ENCODE results near the gene ARNT2. TPM values are rescaled to one million over a fixed set of nuclear protein-coding genes. Genes with fewer than 3 reads are reported as not detected.
A peak's percentile ranks its signal among the peaks of the same experiment; 100 is the strongest.

The ARNT2 gene
- total and polyA plus RNA-seq, 2 of the 13 experiments (the other 11 are each of a cell fraction or from before 2014, with no cell fraction given), result 0.69 to 1.7 TPM

DNA sequence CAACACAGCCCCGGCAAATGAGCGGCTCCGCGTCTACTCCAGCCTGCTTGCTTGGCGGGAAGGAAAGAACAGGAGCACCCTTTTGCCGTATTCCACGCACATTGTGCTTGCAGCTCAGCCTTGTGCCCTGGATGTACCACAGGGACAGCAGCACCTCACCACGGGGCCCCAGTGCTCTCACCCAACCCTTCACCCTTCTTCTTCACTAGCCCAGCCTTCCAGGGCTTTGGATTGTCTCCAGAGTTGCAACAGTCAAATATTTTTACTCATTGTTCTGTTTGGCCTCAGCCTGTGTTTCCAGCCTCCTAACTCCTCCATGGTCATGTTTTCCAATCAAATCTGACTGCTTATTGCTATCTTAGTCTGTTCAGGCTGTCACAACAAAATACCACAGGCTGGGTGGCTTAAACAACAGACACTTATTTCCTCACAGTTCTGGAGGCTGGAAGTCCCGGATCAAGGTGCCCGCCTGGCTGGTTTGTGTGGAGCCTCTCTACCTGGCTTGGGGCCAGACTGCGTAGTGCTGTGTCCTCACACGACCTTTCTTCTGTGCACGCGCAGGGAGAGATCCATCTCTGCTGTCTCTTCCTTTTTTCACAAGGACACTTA, 211.7 kb downstream of the ARNT2 start (continued):
- TF ChIP-seq, protein P1, sequence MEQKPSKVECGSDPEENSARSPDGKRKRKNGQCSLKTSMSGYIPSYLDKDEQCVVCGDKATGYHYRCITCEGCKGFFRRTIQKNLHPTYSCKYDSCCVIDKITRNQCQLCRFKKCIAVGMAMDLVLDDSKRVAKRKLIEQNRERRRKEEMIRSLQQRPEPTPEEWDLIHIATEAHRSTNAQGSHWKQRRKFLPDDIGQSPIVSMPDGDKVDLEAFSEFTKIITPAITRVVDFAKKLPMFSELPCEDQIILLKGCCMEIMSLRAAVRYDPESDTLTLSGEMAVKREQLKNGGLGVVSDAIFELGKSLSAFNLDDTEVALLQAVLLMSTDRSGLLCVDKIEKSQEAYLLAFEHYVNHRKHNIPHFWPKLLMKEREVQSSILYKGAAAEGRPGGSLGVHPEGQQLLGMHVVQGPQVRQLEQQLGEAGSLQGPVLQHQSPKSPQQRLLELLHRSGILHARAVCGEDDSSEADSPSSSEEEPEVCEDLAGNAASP (CRISPR knock-in tag; IDR thresholded peaks at IDR 0.05; ENCODE audit: borderline replicate concordance), result peak; percentile 99
- no peak for TF ChIP-seq ZNF337 (CRISPR knock-in tag; IDR thresholded peaks at IDR 0.05; ENCODE audit: borderline replicate concordance, low read depth)

DNA sequence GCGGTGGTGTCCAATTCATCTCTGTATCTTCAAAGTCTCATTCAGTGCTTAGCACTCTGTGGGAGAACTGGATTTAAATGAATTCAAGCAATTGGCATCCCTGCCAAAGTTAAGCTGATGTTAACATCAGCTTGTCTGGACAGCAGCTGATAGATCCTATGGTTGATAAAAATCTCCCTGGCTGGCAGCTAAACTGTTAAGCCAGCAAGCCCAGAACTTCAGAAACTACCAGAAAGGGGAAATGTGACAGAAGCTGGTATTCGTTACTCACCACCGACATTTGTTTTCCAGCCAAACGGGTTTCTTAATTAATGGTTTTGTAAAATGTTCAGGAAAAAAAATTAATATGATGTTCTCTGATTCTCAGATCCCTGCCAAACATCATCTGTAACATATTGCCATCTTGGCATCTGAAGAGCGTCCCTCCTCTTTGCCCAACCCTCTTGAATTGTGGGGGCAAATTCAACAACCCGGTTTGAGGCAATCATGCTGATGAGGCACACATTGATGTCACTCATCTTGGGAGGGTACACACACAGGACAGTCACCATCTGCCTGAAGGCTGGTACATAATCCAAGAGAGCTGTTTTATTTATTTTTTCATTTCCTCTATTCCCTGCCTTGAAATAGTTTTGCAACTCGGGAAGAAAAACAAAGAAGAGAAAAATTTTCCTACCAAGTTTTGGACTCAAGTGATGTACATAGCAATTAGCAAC, 214.7 kb downstream of the ARNT2 start:
- Histone ChIP-seq H3K27me3 (ENCODE audit: control insufficient read depth in 1 of 2, insufficient read depth in 2 of 2, low read length in 2 of 2) (peaks cover 0 to 4% of the 10 kb centered on the region in 2 experiments; a peak in 3 of 5 replicates), H4K20me1 (ENCODE audit: insufficient read depth, low read length) (no peaks in the 10 kb centered on the region), H3K4me1 (ENCODE audit: insufficient read depth, low read length) (peaks cover 18% of the 10 kb centered on the region), H3K27ac (ENCODE audit: extremely low read length, insufficient read depth, low read length) (no peak overlapping the region), H2AFZ (ENCODE audit: low read length) (no peak overlapping the region), H3K79me2 (ENCODE audit: insufficient read depth, low read length) (no peaks in the 10 kb centered on the region), H3K9me3 (ENCODE audit: low read length) (no peaks in the 10 kb centered on the region), H3K4me3 (replicated peaks in 1 of 3; ENCODE audit: insufficient read depth in 1 of 3, low read depth in 2 of 3, low read length in 3 of 3) (no peak overlapping the region), H3K36me3 (replicated peaks in 1 of 2; ENCODE audit: control insufficient read depth in 1 of 2, insufficient read depth in 2 of 2, low read length in 2 of 2) (no peaks in the 10 kb centered on the region), H3K4me2 (ENCODE audit: low read depth, low read length) (no peak overlapping the region), H3K9ac (ENCODE audit: insufficient read depth, low read depth, low read length) (no peak overlapping the region)
- TF ChIP-seq ELF1 (CRISPR knock-in tag; IDR thresholded peaks at IDR 0.05), result no peak
- TF ChIP-seq MIER2 (CRISPR knock-in tag; IDR thresholded peaks at IDR 0.05), result no peak
- no peak for TF ChIP-seq REL (CRISPR knock-in tag; conservative IDR thresholded peaks at IDR 0.05)
- TF ChIP-seq ZFX (CRISPR knock-in tag; IDR thresholded peaks at IDR 0.05; ENCODE audit: low read depth), result no peak
- TF ChIP-seq THAP11 (CRISPR knock-in tag; IDR thresholded peaks at IDR 0.05), result no peak
- TF ChIP-seq ZFP82 (CRISPR knock-in tag; IDR thresholded peaks at IDR 0.05; ENCODE audit: borderline replicate concordance), result no peak
- TF ChIP-seq, protein P2, sequence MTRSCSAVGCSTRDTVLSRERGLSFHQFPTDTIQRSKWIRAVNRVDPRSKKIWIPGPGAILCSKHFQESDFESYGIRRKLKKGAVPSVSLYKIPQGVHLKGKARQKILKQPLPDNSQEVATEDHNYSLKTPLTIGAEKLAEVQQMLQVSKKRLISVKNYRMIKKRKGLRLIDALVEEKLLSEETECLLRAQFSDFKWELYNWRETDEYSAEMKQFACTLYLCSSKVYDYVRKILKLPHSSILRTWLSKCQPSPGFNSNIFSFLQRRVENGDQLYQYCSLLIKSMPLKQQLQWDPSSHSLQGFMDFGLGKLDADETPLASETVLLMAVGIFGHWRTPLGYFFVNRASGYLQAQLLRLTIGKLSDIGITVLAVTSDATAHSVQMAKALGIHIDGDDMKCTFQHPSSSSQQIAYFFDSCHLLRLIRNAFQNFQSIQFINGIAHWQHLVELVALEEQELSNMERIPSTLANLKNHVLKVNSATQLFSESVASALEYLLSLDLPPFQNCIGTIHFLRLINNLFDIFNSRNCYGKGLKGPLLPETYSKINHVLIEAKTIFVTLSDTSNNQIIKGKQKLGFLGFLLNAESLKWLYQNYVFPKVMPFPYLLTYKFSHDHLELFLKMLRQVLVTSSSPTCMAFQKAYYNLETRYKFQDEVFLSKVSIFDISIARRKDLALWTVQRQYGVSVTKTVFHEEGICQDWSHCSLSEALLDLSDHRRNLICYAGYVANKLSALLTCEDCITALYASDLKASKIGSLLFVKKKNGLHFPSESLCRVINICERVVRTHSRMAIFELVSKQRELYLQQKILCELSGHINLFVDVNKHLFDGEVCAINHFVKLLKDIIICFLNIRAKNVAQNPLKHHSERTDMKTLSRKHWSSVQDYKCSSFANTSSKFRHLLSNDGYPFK (CRISPR knock-in tag; IDR thresholded peaks at IDR 0.05; ENCODE audit: borderline replicate concordance), result no peak
- TF ChIP-seq ISL2 (CRISPR knock-in tag; IDR thresholded peaks at IDR 0.05), result no peak
- no TSS peak for BruUV-seq (replicated peaks)
- FAIRE-seq (no peak), ATAC-seq (no peak), DNase-seq (ENCODE audit: low spot score) (no peak)
- in situ Hi-C loops (cut with HindIII; ENCODE audit: extremely low pct_ligation_motif_present, low pct_unique_long_range_greater_than_20kb), result no loop called here
- 61% methylated on average over 7 of the region's 7 CpGs for WGBS (ENCODE audit: low lambda C conversion rate)
- ChIA-PET CTCF (ENCODE audit: low intra/inter-chr PET ratio, low total read pairs) (no interaction called here), POLR2A (interaction anchor here (1.2 kb wide), 1 partner anchor 21 kb away, joined by 3 read pairs; no protein-coding TSS in a partner anchor)
- intact Hi-C loops (cut with micrococcal nuclease; ENCODE audit: unreplicated experiment), result no loop called here

Measured in HepG2 (cell line).